Bone marrow (tissue), 2 donors: Measurements from ENCODE around the gene BOD1.

Experiments used
- DNase-seq, 2 donors: peaks; one replicate each; lab custom pipeline; 2025; lab: John Stamatoyannopoulos, UW

The BOD1 gene

DNA sequence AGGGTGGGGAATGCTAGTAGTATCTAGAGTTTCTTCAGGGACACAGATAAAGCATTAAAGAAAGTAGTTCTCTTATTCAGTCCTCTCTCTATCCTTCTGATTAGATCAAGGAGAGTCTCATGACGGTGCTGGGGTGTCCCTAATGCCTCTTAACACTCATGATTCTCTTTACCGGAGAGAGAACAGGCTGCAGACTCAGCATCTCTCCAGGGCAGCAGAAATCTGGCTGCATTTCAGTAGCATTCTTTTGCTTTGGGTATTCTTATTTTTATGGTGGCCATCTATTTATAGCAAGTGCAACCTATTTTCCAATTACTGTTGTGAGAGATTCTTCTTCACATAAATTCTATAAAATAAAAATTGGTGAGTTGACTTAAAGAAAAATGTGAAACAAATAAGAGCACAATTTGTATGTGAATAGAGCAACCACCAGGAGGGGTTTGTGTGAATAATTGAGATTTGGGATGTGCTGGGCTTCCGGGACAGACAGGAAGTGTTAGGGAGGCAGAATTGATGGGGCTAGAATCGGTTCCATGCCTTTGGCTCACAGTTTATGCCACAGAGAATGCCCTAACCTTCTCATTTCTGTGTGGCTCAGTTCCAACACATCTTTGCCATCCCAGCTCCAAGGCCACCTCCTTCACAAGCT, 23.8 kb upstream of the BOD1 start:
- no peak for DNase-seq

DNA sequence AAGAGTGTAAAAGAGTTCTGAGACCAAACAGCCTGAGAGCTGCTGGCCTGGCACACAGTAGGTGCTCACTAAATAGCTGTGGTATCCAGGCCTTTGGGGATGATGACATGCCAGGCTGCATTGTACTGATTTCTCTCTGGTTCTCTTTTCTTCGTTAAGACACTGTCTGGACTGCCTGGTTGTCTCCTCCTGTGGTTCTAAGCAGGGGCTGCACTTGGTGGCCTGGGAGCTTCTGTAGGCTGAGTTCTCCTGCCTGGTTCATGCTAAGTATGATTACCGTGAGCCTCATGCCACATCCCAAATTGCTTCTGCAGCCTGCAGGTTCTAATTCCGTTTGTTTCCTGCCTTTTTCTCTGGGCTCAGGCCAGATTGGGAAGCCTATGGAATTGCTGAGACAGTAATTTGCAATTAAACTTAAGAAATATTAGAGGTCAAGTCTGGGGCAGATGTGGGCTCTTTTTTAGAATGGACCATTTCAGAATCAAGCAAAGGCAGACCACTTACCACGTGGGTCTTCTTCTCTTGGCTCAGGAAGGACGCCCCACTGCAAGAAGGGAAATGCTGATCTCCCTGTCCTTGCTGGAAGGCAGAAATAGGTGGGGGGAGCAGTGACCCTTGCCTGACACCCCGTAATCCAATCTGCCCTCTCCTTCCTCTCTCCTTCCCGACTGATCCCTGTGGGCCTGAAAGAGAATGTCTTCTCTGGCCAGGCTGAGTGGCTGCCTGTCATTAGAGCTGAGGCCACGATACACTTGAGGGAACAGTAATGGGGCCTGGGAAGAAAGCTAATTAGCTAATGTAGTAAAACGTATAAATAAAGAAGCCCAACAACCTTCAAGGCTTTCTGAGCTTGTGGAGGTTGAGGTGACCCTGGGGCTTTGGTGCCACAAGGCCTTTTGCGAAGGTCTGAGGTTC, 21.9 kb upstream of the BOD1 start:
- no peak for DNase-seq

GRCh38 chr5:173637340-173637739, 20.9 kb upstream of the BOD1 start:
- no peak for DNase-seq

DNA sequence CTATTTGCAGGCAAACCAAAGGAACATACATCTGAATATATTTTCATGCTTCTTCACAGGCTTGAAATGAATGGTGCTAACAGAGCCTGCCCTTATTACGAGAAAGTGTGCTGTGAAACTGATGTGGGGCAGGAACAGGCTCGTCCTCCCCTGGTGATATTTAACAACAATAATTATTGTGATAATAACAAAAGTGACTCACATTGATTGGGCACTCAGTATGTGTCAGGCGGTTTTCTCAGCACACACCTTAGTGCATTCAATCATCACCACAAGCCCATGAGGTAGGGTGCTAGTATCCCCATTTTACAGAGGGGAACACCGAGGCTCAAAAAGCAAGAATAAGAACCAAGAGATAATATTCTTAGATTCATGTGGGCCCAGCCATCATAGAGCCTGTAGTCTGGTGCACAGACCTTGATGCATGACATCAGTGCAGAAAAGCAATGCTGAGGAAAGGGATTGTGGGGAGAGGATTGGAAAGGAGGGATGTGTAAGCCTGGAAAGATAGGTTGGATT, 18.1 kb upstream of the BOD1 start:
- DNase-seq, result no peak

GRCh38 chr5:173633304-173633703, 16.9 kb upstream of the BOD1 start:
- DNase-seq, result no peak

- DNase-seq, result no peak
These were observed 15.0 kb upstream of the BOD1 start for GRCh38 chr5:173631478-173631877.

DNA sequence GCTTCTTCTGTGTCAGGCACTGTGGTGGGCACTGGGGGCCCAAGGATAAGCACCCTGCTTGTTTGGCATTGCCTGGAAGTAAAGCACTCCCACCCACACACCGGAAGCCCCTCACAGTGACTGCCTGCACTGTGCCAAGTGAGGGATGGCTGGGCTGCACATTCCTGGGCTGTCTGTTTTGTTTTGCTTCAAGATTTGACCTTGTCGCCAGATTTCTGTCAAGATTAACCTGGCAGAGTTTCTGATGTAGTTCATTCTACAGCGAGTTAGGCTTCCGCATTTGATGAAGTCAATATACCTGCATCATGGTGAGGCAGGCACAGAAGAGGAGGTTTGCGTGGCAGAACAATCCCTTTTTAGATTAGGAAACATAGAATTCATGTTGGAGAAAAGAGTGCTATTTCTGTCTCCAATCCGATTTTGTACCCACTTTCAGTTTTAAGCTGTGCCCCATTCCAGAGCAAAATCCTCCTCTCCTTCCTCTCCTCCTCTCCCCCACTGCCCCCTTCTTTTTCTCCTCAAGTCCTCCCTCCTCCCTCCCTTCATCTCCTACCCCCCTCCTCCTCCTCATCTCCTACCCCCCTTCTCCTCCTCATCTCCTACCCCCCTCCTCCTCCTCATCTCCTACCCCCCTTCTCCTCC, 14.4 kb upstream of the BOD1 start:
- no peak for DNase-seq

DNA sequence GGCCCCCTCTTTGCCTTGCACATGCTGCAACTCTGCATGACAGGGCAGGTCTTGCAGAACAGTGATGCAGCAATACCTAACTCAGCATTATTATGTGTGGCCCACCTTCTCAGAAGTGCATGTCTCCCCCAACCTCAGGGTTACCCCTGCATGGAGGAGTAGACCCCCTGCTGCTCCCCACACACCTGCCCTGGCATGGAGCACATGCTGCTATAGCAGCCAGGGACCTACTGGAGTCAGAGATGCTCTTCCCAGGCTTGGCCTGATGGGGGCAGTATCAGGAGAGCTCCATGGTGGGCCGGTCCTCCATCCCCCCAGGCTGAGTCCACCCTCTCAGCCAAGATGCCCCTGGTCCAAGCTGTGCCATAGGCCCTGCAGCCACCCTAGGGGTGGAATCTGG, 13.2 kb upstream of the BOD1 start:
- DNase-seq, result no peak

DNA sequence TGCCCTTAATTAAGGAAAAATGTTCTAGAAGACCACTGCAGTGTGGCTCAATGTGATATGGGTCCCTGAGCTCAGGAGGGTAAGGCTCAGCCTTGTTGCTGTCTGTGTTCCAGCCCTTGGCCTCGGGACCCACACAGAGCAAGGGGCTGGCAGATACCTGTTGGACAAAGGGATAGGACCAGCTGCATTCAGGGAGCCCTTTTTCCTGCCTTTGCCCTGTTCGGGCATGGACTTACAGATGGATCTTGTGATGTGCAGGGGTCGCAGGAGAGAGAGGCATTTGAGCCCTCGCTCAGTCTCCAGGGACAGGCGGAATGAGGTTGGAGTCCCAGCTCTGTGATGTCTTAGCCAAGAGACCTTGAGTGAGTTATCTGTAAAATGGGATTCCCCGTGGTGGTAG, 12.1 kb upstream of the BOD1 start:
- DNase-seq, result no peak

DNA sequence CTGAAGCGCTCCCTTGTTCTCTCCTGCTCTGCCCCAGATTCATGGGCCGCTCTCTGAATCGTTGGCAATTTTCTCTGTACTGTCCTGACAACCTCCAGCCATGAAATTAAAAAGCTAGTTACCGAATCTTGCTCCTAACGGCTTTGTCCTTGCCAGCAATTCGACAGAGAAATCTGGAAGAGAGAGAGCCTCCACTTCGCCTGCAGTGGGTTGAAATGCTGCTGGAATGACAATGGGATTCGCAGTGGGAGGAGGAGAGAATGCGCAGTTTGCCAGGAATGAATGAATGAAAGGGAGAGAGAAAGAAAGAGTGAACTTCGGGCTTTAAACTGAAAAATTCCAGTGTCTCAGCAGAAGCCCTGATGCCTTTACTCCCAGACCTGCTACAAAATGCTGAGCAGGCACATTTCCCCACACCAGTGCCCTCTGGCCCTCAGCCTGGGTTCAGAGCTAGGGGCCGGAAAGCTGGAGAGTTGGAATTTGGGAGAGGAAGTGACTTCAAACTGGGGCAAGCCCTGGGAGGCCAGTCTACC, 11.5 kb upstream of the BOD1 start:
- no peak for DNase-seq

- no peak for DNase-seq
These were observed 10.8 kb upstream of the BOD1 start for GRCh38 chr5:173627271-173627670.

DNA sequence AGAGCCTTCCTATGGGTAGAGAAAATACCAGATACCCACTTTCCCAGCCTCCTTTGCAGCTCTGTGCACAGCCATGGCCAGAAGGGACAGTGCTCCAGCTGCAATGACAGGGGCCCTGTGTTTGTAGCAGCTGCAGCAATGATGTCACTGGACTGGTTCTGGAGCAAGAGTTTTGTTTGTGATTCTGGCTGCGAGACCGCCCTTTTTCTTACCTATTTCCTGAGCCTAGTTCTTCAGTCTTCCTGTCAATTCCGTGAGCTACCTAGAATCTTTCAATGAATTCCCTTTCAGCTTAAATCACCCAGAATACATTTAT, 10.0 kb upstream of the BOD1 start:
- no peak for DNase-seq

GRCh38 chr5:173625673-173626504, 9.4 kb upstream of the BOD1 start:
- DNase-seq, result no peak

DNA sequence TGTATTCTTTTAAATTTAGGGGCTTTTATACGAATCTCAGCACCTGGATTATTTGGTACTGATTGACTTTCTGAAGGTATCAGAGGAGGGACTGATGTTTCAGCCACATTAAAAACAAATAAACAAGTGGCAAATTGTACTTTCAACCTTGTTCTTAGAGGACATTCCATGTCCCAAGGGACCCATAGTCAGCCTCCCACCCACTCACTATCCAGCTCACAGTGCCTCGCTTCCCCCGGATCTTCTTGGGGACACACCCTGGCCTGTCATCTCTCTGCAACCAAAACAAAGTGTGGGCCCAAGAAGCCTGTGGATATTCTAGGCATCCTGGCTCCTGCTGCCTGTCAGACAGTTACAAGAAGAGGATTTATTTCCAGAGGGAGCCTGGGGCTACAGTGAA, 8.8 kb upstream of the BOD1 start:
- no peak for DNase-seq

- no peak for DNase-seq
These were observed 7.8 kb upstream of the BOD1 start for GRCh38 chr5:173624282-173624681.

- DNase-seq, result no peak
These were observed 7.3 kb upstream of the BOD1 start for GRCh38 chr5:173623789-173624188.

- no peak for DNase-seq
These were observed 6.9 kb upstream of the BOD1 start for GRCh38 chr5:173623296-173623771.

GRCh38 chr5:173622183-173623047, 6.0 kb upstream of the BOD1 start:
- no peak for DNase-seq

DNA sequence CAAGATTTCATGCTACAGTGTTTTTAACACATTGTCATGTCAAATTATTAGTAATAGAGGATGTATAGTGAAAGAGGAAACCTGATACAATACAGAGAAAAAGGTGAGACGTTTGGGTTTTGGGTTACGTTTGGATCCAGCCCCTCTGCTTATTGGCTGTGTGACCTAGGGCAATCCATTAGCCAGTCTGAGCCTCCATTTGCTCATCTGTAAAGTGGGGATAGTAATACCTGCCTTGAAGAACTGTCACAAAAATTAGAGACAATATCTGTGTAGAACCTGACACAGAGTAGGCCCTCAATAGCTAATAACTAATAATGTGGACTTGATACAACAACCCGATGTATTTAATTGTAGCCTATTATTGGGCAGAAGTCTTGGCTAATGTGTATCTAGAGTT, 4.3 kb upstream of the BOD1 start:
- DNase-seq, result no peak

GRCh38 chr5:173618927-173619519, 2.6 kb upstream of the BOD1 start:
- DNase-seq, result peak in 1 of 2 donors; percentile 28
